NOMO-1 treated with DMSO at 0.1 percent for 48 hours (cell line): Measurements from ENCODE around the gene KCP.

Experiments used
- DNase-seq: peaks from one replicate; lab custom pipeline; 2025; ENCODE audit not compliant: unreplicated experiment; lab: John Stamatoyannopoulos, UW

The KCP gene

GRCh38 chr7:128876127-128876526, 34.4 kb downstream of the KCP start:
- DNase-seq: no peak

- DNase-seq: no peak
Observed at GRCh38 chr7:128875523-128875948, 35.0 kb downstream of the KCP start.

GRCh38 chr7:128874140-128875031, 36.1 kb downstream of the KCP start:
- no peak for DNase-seq

GRCh38 chr7:128873234-128873633, 37.3 kb downstream of the KCP start:
- DNase-seq: no peak

DNA sequence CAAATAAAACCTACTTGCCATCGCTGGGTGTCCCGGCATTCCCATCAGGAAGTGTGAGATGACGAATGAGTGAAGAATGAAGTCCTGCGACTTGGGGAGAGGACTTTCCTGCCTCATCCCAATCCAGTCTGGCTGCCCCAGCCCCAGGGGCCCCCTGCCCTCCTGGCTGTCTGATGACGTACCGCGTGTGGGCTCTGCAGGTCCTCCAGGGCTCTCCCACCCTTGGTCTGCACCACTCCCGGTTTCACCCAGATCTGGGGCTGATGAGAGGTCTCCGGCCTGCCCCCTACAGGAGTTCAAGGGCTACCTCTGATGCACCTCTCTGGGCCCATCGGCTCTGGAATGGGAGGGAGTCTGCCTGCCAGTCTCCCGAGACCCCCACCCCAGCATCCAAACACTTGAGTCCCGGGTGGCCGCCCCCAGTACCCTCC, 38.1 kb downstream of the KCP start:
- no peak for DNase-seq

DNA sequence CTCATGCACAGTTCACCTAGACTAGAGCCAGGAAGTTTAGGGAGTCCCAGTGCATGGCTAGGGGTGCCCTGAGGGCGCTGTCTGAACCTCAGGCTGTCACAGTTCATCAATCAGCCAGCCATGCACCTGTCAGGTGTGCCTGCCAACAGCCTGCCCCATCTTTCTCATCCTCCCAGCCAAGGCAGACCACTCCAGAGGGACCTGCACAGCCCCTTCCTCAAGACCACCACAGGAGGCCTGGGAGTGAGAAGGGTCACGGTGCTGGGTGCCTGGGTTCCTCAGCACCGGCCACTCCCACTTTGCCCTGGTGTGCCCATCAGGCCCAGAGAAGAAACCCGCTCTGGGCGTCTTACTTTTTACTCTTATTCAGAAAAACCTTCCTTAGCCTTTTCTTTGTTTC, 39.5 kb downstream of the KCP start:
- DNase-seq: no peak

GRCh38 chr7:128869944-128870285, 40.6 kb downstream of the KCP start:
- no peak for DNase-seq

- no peak for DNase-seq
Observed at GRCh38 chr7:128869138-128869943, 41.2 kb downstream of the KCP start.

GRCh38 chr7:128868624-128869137, 41.8 kb downstream of the KCP start:
- no peak for DNase-seq

DNA sequence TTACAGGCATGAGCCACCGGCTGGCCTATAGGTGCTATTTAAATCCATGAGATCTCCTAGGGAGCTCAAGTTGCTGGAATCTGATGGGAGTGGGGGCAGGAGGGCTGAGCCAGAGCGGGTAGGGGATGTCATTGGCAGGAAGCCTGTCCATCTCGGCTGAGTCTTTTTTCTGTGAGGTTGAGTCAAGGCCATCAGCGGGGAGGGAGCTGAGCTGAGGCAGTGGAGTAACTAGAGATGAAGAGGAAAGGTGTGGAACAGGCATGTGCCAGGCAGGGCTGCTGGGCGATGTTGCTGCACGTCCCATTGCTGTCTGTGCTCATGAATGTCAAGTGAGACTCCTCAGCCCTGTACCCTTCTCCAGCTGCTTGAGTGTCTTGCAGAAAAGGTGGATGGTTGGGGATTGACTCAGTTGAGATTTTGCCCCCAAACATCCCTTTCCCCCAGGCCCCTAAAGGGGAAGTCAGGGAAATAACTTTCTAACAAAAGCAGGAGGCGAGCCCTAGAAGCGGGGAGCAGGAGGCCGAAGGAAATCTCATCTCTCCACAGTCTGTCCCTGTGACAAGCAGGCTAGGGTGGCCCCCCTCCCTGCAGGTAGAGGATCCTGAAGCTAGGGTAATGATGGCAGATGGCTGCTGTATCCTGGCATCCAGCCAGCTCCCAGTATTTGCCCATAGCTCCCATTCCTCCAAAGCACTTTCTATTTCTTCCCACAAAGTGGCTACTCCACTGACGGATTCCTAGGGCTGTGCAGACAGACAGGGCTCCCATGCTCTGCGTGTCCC, 42.5 kb downstream of the KCP start:
- no peak for DNase-seq

GRCh38 chr7:128867241-128867640, 43.3 kb downstream of the KCP start:
- no peak for DNase-seq

DNA sequence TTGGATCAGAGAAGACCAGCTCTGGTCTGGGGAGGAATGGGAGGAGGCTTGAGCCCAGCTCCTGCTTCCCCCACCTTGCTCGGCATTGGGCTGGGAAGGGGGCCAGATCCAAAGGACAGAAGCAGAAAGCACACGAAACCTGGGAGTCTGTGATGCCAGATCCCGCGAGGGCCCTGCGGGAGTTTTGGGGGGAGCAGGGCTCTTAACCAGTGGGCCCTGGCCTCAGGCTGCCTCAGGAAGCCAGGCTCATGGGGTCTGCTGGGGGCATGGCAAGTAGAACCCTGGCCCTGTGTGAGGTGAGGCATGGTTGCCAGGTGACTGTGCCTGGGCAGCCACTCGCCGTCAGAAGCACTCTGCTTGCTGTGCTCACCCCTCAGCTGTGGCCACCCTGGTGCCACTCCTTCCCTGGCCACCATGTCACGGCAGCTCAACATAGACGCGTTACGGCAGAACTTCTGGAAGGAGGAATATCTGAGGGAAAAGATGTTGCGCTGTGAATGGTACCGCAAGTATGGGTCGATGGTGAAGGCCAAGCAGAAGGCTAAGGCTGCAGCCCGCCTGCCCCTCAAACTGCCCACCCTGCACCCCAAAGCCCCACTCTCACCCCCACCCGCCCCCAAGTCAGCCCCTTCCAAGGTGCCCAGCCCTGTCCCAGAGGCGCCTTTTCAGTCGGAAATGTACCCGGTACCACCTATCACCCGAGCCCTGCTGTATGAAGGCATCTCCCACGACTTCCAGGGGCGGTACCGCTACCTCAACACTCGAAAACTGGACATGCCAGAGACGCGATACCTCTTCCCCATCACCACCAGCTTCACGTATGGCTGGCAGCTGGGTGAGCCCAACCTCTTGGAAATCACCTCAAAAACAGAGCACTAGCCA, 44.3 kb downstream of the KCP start:
- no peak for DNase-seq

- DNase-seq: no peak
Observed at GRCh38 chr7:128865303-128865702, 45.2 kb downstream of the KCP start.

DNA sequence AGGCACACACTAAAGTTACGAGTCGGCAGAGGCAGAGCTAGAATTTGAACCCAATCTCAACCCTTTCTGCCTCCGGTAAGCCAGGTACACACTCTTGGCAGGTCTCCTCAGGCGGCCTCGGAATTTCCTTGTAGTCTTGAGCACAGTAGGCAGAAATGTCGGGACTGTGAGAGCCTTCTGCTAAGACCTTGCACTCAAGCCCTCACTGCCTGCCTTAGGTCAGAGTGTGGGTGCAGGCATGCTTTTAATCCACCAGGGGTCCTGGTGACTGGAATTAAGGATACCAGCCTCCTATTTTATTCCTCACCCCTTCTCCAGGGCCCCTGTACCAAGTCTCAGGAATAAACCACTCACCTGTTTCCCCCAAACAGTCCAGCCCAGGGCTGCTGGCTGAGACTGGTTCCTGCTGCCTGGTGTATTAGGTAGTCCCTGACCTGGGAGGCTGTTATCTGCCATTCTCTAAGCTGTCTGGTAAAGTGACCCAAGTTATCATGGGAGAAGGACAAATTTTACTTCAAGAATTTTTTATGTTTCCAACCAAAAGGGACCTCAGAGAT, 47.0 kb downstream of the KCP start:
- peak; percentile 11 for DNase-seq

DNA sequence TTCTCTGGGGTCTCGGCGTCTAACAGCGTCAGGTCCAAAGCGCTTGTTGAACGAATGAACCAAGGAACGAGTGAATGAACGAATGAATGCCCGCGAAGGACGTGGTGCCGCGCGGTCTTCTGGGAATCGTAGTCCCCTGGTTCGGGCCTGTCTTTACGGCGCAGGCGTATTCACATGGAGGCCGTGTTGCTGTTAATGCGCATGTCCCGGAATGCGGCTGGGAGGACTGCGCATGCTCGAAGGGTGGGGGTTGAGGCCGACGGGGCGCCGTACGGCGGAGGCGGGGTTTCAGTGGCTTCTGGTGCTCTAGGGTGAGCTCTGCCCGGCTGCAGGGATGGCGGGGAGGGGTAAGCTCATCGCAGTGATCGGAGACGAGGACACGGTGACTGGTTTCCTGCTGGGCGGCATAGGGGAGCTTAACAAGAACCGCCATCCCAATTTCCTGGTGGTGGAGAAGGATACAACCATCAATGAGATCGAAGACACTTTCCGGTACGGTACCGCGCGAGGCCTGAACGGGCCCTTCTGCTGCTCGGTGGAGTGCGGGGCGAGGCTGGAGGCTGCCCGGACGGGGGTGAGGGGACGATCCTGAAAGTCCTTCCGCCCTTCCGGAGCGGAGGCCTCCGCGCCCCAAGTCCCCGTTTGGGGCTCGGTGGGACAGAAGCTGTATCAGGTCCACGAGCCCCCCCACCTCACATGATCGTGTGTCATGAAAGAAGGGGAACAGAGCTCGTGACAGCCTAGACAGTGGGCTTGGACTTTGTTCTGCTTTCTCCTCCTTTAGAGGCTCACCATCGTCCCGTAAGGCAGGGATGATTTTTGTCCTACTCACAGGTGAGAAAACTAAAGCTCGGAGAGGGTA, 47.7 kb downstream of the KCP start, which contains the start of gene ATP6V1F:
Gene ATP6V1F, plus strand, starts transcription at position 286 of the 862 bp plus-strand sequence. Its CDS starts 49 bp downstream, at position 335.
- peak; percentile 83 for DNase-seq

- no peak for DNase-seq
Observed at GRCh38 chr7:128861957-128862570, 48.4 kb downstream of the KCP start.

GRCh38 chr7:128860158-128861073, 50.1 kb downstream of the KCP start:
- no peak for DNase-seq
